K562 (cell line): Measurements from ENCODE around the gene HNRNPCL4. TPM values are rescaled to one million over a fixed set of nuclear protein-coding genes. Genes with fewer than 3 reads are reported as not detected.
"Not testable (repeated sequence)": the region's sequence is repeated elsewhere in the genome, so short reads cannot be mapped to it uniquely, and the experiment has no call there.

Experiments
- ATAC-seq: fragments of 200-7000 bp; cut with Tn5 transposase; 3 replicates; pipeline ENCODE4 v1.9.1; 2020; ENCODE audit warnings: moderate library complexity
- BruUV-seq: library from RNA; stranded (reverse); fragments of 400-500 nt; replicated peaks from 2 replicates; lab custom pipeline; 2021; lab: Mats Ljungman, UMichigan
- CTCF ChIA-PET: fragments of 300-600 bp; formaldehyde crosslinking; extraction: SDS; loops from one replicate; lab custom pipeline; 2021; ENCODE audit warnings: low intra/inter-chr PET ratio; lab: Yijun Ruan, JAX
- POLR2A ChIA-PET: fragments of 300-600, 350-650 bp; sonication (Branson Sonifier 250); formaldehyde crosslinking; extraction: SDS; loops from one replicate; lab custom pipeline; 2021; ENCODE audit warnings: antibody characterized with exemption, inconsistent platforms; lab: Yijun Ruan, JAX
- DNase-seq, 4 experiments: peaks; one replicate each; pipeline versions ENCODE4 v3.0.0 to v3.0.0-alpha.2; 2011 to 2018; ENCODE audit warnings: low spot score in 3 of 4, mixed read lengths in 3 of 4; ENCODE audit errors: extremely low read depth in 1 of 4
- FAIRE-seq: peaks from 2 replicates; lab custom pipeline; 2011; peaks lifted over from hg19 to GRCh38; lab: Jason Lieb, UNC
- H2AFZ ChIP-seq: 2 replicates; pipeline ENCODE4 v1.6.0; 2011; ENCODE audit warnings: low read depth, low read length, control low read depth, inconsistent platforms
- H3K27ac ChIP-seq: fragments of 200-600 bp; 3 replicates; pipeline ENCODE4 v1.8.0; 2011; ENCODE audit warnings: low read depth, mild to moderate bottlenecking, control low read depth, inconsistent platforms, low read length, moderate library complexity, mixed read lengths; ENCODE audit errors: extremely low read depth
- H3K27me3 ChIP-seq, 2 experiments: fragments of 300-600 bp in 1 of 2; 2 replicates in 1 of 2; 3 replicates in 1 of 2; pipeline versions ENCODE4 v1.6.0 to v1.8.0; 2011; ENCODE audit warnings: inconsistent platforms in 2 of 2, low read length in 2 of 2, mild to moderate bottlenecking in 1 of 2, mixed read lengths in 1 of 2, moderate library complexity in 1 of 2; ENCODE audit not compliant: control insufficient read depth in 2 of 2, insufficient read depth in 2 of 2
- H3K36me3 ChIP-seq: fragments of 300-600 bp; 3 replicates; pipeline ENCODE4 v1.8.0; 2011; ENCODE audit warnings: mild to moderate bottlenecking, low read length, inconsistent platforms; ENCODE audit not compliant: control insufficient read depth, insufficient read depth
- H3K4me1 ChIP-seq, 2 experiments: fragments of 200-600 bp in 1 of 2; replicated peaks in 1 of 2; 2 replicates in 1 of 2; 3 replicates in 1 of 2; pipeline versions ENCODE4 v1.5.1 to v1.8.0; 2011; ENCODE audit warnings: inconsistent platforms in 2 of 2, low read length in 2 of 2, mild to moderate bottlenecking in 1 of 2, mixed read lengths in 1 of 2, moderate library complexity in 1 of 2; ENCODE audit not compliant: control insufficient read depth in 2 of 2, insufficient read depth in 2 of 2
- H3K4me2 ChIP-seq: 2 replicates; pipeline ENCODE4 v1.6.1; 2011; ENCODE audit warnings: low read length, control low read depth, inconsistent platforms, mixed read lengths; ENCODE audit not compliant: insufficient read depth
- H3K4me3 ChIP-seq: fragments of 200-600 bp; sonication (generic), shearing (Covaris generic); 2 replicates; pipeline ENCODE4 v1.5.1; 2016; ENCODE audit warnings: control low read depth, inconsistent platforms
- H3K79me2 ChIP-seq: fragments of 200-600 bp; 3 replicates; pipeline ENCODE4 v1.8.0; 2011; ENCODE audit warnings: low read length, inconsistent platforms; ENCODE audit not compliant: control insufficient read depth, insufficient read depth
- H3K9ac ChIP-seq, 2 experiments: 2 replicates each; pipeline versions ENCODE4 v1.6.0 to v1.6.1; 2011; ENCODE audit warnings: low read depth in 2 of 2, low read length in 2 of 2, control low read depth in 1 of 2, inconsistent platforms in 1 of 2, mild to moderate bottlenecking in 1 of 2, mixed read lengths in 1 of 2; ENCODE audit not compliant: insufficient read depth in 1 of 2
- H3K9me1 ChIP-seq: one replicate; pipeline ENCODE4 v1.6.0; 2011; ENCODE audit warnings: inconsistent platforms, mild to moderate bottlenecking, low read length, moderate library complexity; ENCODE audit not compliant: control insufficient read depth, insufficient read depth
- H3K9me3 ChIP-seq: replicated peaks from 2 replicates; pipeline ENCODE4 v1.5.1; 2011; ENCODE audit warnings: low read depth, low read length, inconsistent platforms; ENCODE audit not compliant: control insufficient read depth, insufficient read depth
- H4K20me1 ChIP-seq: replicated peaks from 2 replicates; pipeline ENCODE4 v1.6.1; 2011; ENCODE audit warnings: low read length, inconsistent platforms, mixed read lengths; ENCODE audit not compliant: control insufficient read depth, insufficient read depth
- WGBS: fragments of 100-300 bp; shearing (Covaris generic); methylation state at CpG from one replicate; pipeline ENCODE4 v1.1.6; 2016; ENCODE audit warnings: low coverage, mixed read lengths; ENCODE audit not compliant: insufficient coverage; ENCODE audit errors: missing lambda C conversion rate; 5-methylcytosine and 5-hydroxymethylcytosine counted together
- in situ Hi-C: fragments of 300-500 bp; cut with MboI; formaldehyde crosslinking; loops from 4 replicates; pipeline ENCODE4 v1.15.0; 2018; ENCODE audit warnings: inconsistent platforms, mixed read lengths
- intact Hi-C: fragments of 100-400 bp; cut with micrococcal nuclease; formaldehyde crosslinking; loops from 2 replicates; pipeline ENCODE4 v1.14.2; 2022
- polyA plus RNA-seq, 8 experiments: library from polyadenylated mRNA; depleted of rRNA in 4 of 8; stranded (reverse) in 5 of 8; unstranded in 3 of 8; fragments of >200 nt; fragmentation: Nextera tagmentation in 2 of 8; fragmentation: Illumina TruSeq in 1 of 8; extraction: Ambion mirVana in 2 of 8; extraction: Trizol in 1 of 8; gene quantifications; 2 replicates each; pipeline versions ENCODE4 v1.2.1 to v1.2.3, GENCODE V29; 2011 to 2014; ENCODE audit warnings: inconsistent platforms in 1 of 8, missing spikeins in 1 of 8
- total RNA-seq, 7 experiments: library from RNA; depleted of rRNA in 6 of 7; stranded (reverse); fragments of >200 nt in 6 of 7; fragmentation: Illumina TruSeq in 2 of 7; extraction: Trizol in 2 of 7; gene quantifications; 2 replicates each; pipeline versions ENCODE4 v1.2.1 to v1.2.3, GENCODE V29; 2011 to 2021; ENCODE audit warnings: low replicate concordance in 1 of 7

The HNRNPCL4 gene
- total and polyA plus RNA-seq, 9 of the 15 experiments (the other 6 are each of a cell fraction or from before 2014, with no cell fraction given) = not detected

GRCh38 chr1:13171548-13171947, 6.1 kb upstream of the HNRNPCL4 start, which contains the start of gene PRAMEF9:
Gene PRAMEF9 (plus strand): TSS chr1:13171848. CDS start chr1:13175281, 3,433 bp downstream.
- FAIRE-seq, H3K27ac ChIP-seq, in situ Hi-C loops, H3K4me1 ChIP-seq, H3K4me3 ChIP-seq, H3K27me3 ChIP-seq, H3K36me3 ChIP-seq, H2AFZ ChIP-seq, POLR2A ChIA-PET, H3K9me1 ChIP-seq, H4K20me1 ChIP-seq, H3K9ac ChIP-seq, ATAC-seq, CTCF ChIA-PET, DNase-seq, BruUV-seq, intact Hi-C loops, H3K79me2 ChIP-seq, H3K4me2 ChIP-seq, H3K9me3 ChIP-seq: not testable (repeated sequence)
- 0% methylated on average over 1 of the region's 2 CpGs for WGBS

GRCh38 chr1:13155909-13156308, 9.5 kb downstream of the HNRNPCL4 start, which contains the start of gene PRAMEF26:
Gene PRAMEF26 (minus strand): TSS chr1:13156009. CDS start chr1:13153095, 2,914 bp downstream.
- H3K9me1 ChIP-seq, FAIRE-seq, H3K27ac ChIP-seq, H3K4me3 ChIP-seq, H3K36me3 ChIP-seq, H3K27me3 ChIP-seq, CTCF ChIA-PET, DNase-seq, H3K4me2 ChIP-seq, H3K9ac ChIP-seq, BruUV-seq, H3K79me2 ChIP-seq, H3K9me3 ChIP-seq, POLR2A ChIA-PET, H2AFZ ChIP-seq, intact Hi-C loops, H3K4me1 ChIP-seq, H4K20me1 ChIP-seq, ATAC-seq: not testable (repeated sequence)
- 0% methylated on average over 1 of the region's 5 CpGs for WGBS
- in situ Hi-C loops = loop anchor here (10.0 kb wide), 1 partner anchor 81 kb away; the partner anchor contains the start of gene PRAMEF25

GRCh38 chr1:13116754-13117153, 48.7 kb downstream of the HNRNPCL4 start, which contains the start of gene HNRNPCL2:
Gene HNRNPCL2 (minus strand): TSS chr1:13116854. CDS start chr1:13116400, 454 bp downstream.
- ATAC-seq, H2AFZ ChIP-seq, BruUV-seq, H3K27me3 ChIP-seq, H3K36me3 ChIP-seq, H3K4me1 ChIP-seq, H3K4me2 ChIP-seq, H3K27ac ChIP-seq, H3K79me2 ChIP-seq, DNase-seq, H3K9me3 ChIP-seq, POLR2A ChIA-PET, intact Hi-C loops, H3K9me1 ChIP-seq, CTCF ChIA-PET, H3K9ac ChIP-seq, FAIRE-seq, H4K20me1 ChIP-seq, H3K4me3 ChIP-seq: not testable (repeated sequence)
- in situ Hi-C loops = loop anchor here (5.0 to 25.0 kb wide), 3 partner anchors 104 to 269 kb away; partner anchors contain the start of genes HNRNPCL1 and PRAMEF18
- WGBS = 6% methylated on average over 3 of the region's 6 CpGs
